Esophagus muscularis mucosa (tissue), 4 donors: ENCODE results near the gene CC2D2B.

Source experiments
- CTCF ChIP-seq, 3 experiments: fragments of 200-600 bp in 2 of 3; fragments of 450-650 bp in 1 of 3; sonication (generic) in 2 of 3; IDR thresholded peaks; one replicate each; pipeline ENCODE4 v1.5.1; 2017 to 2019; ENCODE audit warnings: antibody characterized with exemption in 3 of 3, mild to moderate bottlenecking in 2 of 3, moderate library complexity in 1 of 3
- EP300 ChIP-seq: sonication (generic); formaldehyde crosslinking; IDR thresholded peaks from one replicate; pipeline ENCODE4 v1.6.1; 2017; ENCODE audit warnings: antibody characterized with exemption
- POLR2A ChIP-seq: fragments of 450-650 bp; IDR thresholded peaks from one replicate; pipeline ENCODE4 v1.6.1; 2017; ENCODE audit warnings: antibody characterized with exemption, moderate library complexity, mild to moderate bottlenecking, low read depth
- POLR2AphosphoS5 ChIP-seq, 2 donors: sonication (generic); formaldehyde crosslinking; IDR thresholded peaks; one replicate each; pipeline ENCODE4 v1.6.1; 2017; ENCODE audit warnings: antibody characterized with exemption in 2 of 2

- TF ChIP-seq POLR2AphosphoS5 (IDR thresholded peaks at IDR 0.05) (no peak), CTCF (IDR thresholded peaks at IDR 0.05) (no peak), POLR2A (no peak), EP300 (no peak)
Measured at GRCh38 chr10:95866467-95866842, 41.3 kb upstream of the CC2D2B start.
